ENCODE results near the gene LRRC3. TPM values are rescaled to one million over a fixed set of nuclear protein-coding genes. Genes with fewer than 3 reads are reported as not detected.

The LRRC3 gene
- total and polyA plus RNA-seq, 4 donors: 1.4 to 3.6 (median 2.4) TPM

DNA sequence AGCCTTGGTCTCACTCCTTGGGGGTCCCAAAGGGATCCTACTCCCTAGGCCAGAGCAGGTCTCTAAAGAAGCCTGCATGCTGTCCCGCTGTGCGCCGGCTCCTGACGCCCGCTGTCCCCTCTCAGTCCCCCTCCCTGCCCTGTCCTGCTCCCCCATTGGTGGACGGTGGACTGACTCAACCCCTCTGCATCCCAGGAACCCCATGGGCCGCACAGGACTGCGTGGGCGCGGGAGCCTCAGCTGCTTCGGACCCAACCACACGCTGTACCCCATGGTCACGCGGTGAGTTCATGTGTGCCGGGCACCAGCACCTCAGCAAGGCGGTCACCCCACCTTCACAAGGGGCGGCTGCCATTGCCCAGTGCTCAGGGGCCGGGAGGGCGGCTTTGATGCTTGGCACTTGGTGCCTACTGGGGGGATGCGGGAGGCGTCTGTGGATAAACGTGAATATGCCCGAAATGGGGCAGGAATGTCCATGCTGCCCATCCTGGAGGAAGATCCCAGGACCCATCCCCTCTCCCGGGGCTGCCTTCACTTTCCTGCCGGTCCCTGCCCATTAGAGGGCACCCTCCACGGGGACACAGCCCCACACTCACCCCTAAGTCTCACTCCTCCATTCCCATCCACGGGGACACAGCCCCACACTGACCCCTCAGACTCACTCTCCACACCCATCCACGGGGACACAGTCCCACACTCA lies 20.2 kb upstream of the LRRC3 start:
- ATAC-seq (ENCODE audit: insufficient read depth, low FRiP score) (no peak), DNase-seq (no peak)
- Histone ChIP-seq H3K27me3 (ENCODE audit: control insufficient read depth in 3 of 3, insufficient read depth in 3 of 3, low read length in 2 of 3) (no peaks in the 10 kb centered on the region), H3K4me1 (ENCODE audit: control insufficient read depth in 5 of 5, insufficient read depth in 5 of 5, low read length in 5 of 5) (peaks cover 0 to 4% (median 0%) of the 10 kb centered on the region in 5 donors), H3K4me3 (no peak overlapping the region), H3K36me3 (ENCODE audit: control insufficient read depth in 4 of 4, insufficient read depth in 4 of 4, low read length in 4 of 4) (peaks cover 0 to 3% (median 0%) of the 10 kb centered on the region in 4 donors), H3K27ac (ENCODE audit: low read depth in 1 of 2, low read length in 1 of 2) (no peak overlapping the region), H3K9ac (ENCODE audit: insufficient read depth in 1 of 2, low read length in 2 of 2) (no peak overlapping the region), H3K9me3 (ENCODE audit: control insufficient read depth in 4 of 4, insufficient read depth in 3 of 4, low read length in 3 of 4) (peaks cover 0 to 2% (median 0%) of the 10 kb centered on the region in 4 donors)
- 87 to 89% methylated on average over 27 to 28 of the region's 28 CpGs for WGBS, 2 donors
- TF ChIP-seq, protein P1, sequence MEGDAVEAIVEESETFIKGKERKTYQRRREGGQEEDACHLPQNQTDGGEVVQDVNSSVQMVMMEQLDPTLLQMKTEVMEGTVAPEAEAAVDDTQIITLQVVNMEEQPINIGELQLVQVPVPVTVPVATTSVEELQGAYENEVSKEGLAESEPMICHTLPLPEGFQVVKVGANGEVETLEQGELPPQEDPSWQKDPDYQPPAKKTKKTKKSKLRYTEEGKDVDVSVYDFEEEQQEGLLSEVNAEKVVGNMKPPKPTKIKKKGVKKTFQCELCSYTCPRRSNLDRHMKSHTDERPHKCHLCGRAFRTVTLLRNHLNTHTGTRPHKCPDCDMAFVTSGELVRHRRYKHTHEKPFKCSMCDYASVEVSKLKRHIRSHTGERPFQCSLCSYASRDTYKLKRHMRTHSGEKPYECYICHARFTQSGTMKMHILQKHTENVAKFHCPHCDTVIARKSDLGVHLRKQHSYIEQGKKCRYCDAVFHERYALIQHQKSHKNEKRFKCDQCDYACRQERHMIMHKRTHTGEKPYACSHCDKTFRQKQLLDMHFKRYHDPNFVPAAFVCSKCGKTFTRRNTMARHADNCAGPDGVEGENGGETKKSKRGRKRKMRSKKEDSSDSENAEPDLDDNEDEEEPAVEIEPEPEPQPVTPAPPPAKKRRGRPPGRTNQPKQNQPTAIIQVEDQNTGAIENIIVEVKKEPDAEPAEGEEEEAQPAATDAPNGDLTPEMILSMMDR (IDR thresholded peaks at IDR 0.05; ENCODE audit: control extremely low read depth, extremely low read depth): no peak

DNA sequence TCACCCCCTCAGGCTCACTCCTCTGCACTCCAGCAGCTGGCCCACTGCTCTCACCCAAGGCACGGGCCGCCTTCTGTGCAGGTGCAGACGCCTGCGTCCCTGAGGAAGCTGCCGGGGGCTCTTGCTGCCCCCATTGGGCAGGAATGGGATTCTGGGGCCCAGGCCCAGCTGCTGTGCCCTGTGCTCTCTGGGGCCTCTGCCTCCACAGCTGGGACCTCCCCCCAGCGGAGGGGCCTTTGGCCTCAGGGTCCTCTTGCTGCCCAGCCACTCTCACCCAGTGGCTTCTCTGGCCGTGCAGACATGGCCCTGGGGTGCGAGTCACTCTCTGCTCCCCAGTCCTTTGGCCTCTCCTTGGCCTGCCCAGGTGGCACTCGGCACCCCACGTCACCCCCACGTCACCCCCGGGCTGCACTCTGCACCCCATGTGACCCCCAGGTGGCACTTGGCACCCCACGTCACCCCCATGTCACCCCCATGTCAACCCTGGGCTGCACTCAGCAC lies 19.1 kb upstream of the LRRC3 start:
- Histone ChIP-seq H3K9me3 (ENCODE audit: control insufficient read depth in 4 of 4, insufficient read depth in 3 of 4, low read length in 3 of 4) (peaks cover 0 to 2% (median 0%) of the 10 kb centered on the region in 4 donors), H3K4me3 (no peak overlapping the region), H3K36me3 (ENCODE audit: control insufficient read depth in 4 of 4, insufficient read depth in 4 of 4, low read length in 4 of 4) (peaks cover 0 to 3% (median 0%) of the 10 kb centered on the region in 4 donors), H3K27ac (ENCODE audit: low read depth in 1 of 2, low read length in 1 of 2) (no peak overlapping the region), H3K4me1 (ENCODE audit: control insufficient read depth in 5 of 5, insufficient read depth in 5 of 5, low read length in 5 of 5) (peaks cover 0 to 4% (median 0%) of the 10 kb centered on the region in 5 donors), H3K9ac (ENCODE audit: insufficient read depth in 1 of 2, low read length in 2 of 2) (no peak overlapping the region), H3K27me3 (ENCODE audit: control insufficient read depth in 3 of 3, insufficient read depth in 3 of 3, low read length in 2 of 3) (no peaks in the 10 kb centered on the region)
- no peak for DNase-seq
- 93 to 94% methylated on average over 13 of the region's 13 CpGs for whole genome bisulfite sequencing, 2 donors
- TF ChIP-seq, protein P1 (IDR thresholded peaks at IDR 0.05; ENCODE audit: control extremely low read depth, extremely low read depth): no peak
- no peak for ATAC-seq (ENCODE audit: insufficient read depth, low FRiP score)

GRCh38 chr21:44436958-44437357 lies 18.4 kb upstream of the LRRC3 start:
- DNase-seq: peak in 1 of 3 donors; percentile 8

More at GRCh38 chr21:44436958-44437357, 18.4 kb upstream of the LRRC3 start:
- H3K27ac ChIP-seq (ENCODE audit: low read depth in 1 of 2, low read length in 1 of 2): no peak overlapping the region
- no peaks in the 10 kb centered on the region for H3K27me3 ChIP-seq (ENCODE audit: control insufficient read depth in 3 of 3, insufficient read depth in 3 of 3, low read length in 2 of 3)
- TF ChIP-seq, protein P1 (IDR thresholded peaks at IDR 0.05; ENCODE audit: control extremely low read depth, extremely low read depth): no peak
- no peak overlapping the region for H3K9ac ChIP-seq (ENCODE audit: insufficient read depth in 1 of 2, low read length in 2 of 2)
- no peak for ATAC-seq (ENCODE audit: insufficient read depth, low FRiP score)
- WGBS, 2 donors: 90 to 91% methylated on average over 18 of the region's 18 CpGs
- no peak overlapping the region for H3K4me3 ChIP-seq
- H3K9me3 ChIP-seq (ENCODE audit: control insufficient read depth in 4 of 4, insufficient read depth in 3 of 4, low read length in 3 of 4): peaks cover 0 to under 1% (median 0%) of the 10 kb centered on the region in 4 donors
- H3K36me3 ChIP-seq (ENCODE audit: control insufficient read depth in 4 of 4, insufficient read depth in 4 of 4, low read length in 4 of 4): peaks cover 0 to 3% (median 0%) of the 10 kb centered on the region in 4 donors
- H3K4me1 ChIP-seq (ENCODE audit: control insufficient read depth in 5 of 5, insufficient read depth in 5 of 5, low read length in 5 of 5): peaks cover 0 to 4% (median 0%) of the 10 kb centered on the region in 5 donors

All from lung (tissue), 12 donors.